Epithelial cell of proximal tubule (primary cell): ENCODE measurements around the gene WDR37. TPM values are rescaled to one million over a fixed set of nuclear protein-coding genes. Genes with fewer than 3 reads are reported as not detected.
"Not testable (repeated sequence)": the region's sequence is repeated elsewhere in the genome, so short reads cannot be mapped to it uniquely, and the experiment has no call there.

Experiments used
- DNase-seq: peaks from one replicate; pipeline ENCODE4 v3.0.0-alpha.2; 2011; ENCODE audit warnings: low read depth
- H3K4me3 ChIP-seq: 2 replicates; pipeline ENCODE4 v1.5.1; 2011; ENCODE audit warnings: low read depth, mild to moderate bottlenecking, low read length
- CTCF ChIP-seq: conservative IDR thresholded peaks from 2 replicates; pipeline ENCODE4 v1.5.1; 2012; ENCODE audit warnings: low read depth, mild to moderate bottlenecking, low read length
- total RNA-seq: library from RNA; depleted of rRNA; stranded (reverse); fragments of >200 nt; gene quantifications from 2 replicates; pipeline ENCODE4 v1.2.3, GENCODE V29; 2015

WDR37 gene
- total RNA-seq, 1 donor from 2014 or later = 10.6 TPM

- no peak for DNase-seq
- no peak for TF ChIP-seq CTCF
- H3K4me3 ChIP-seq = no peak overlapping the region
Measured at GRCh38 chr10:1159131-1160061, 103.2 kb downstream of the WDR37 start.

- no peak for TF ChIP-seq CTCF
- DNase-seq = no peak
- no peak overlapping the region for H3K4me3 ChIP-seq
Measured at GRCh38 chr10:1160561-1161314, 104.6 kb downstream of the WDR37 start.

GRCh38 chr10:1161315-1161673 lies 105.1 kb downstream of the WDR37 start:
- not testable (repeated sequence) for DNase-seq, H3K4me3 ChIP-seq

GRCh38 chr10:1162481-1163203 lies 106.5 kb downstream of the WDR37 start:
- no peak for TF ChIP-seq CTCF
- no peak overlapping the region for H3K4me3 ChIP-seq
- no peak for DNase-seq

- H3K4me3 ChIP-seq = no peak overlapping the region
- no peak for TF ChIP-seq CTCF
- DNase-seq = no peak
Measured at GRCh38 chr10:1163204-1163660, 107.0 kb downstream of the WDR37 start.

- TF ChIP-seq CTCF = no peak
- no peak overlapping the region for H3K4me3 ChIP-seq
- no peak for DNase-seq
Measured at GRCh38 chr10:1163831-1164230, 107.6 kb downstream of the WDR37 start.
